C1 segment of cervical spinal cord (tissue), 14 donors: ENCODE data around the gene RHEBL1.

Experiments used
- DNase-seq, 14 donors: peaks; one replicate each; lab custom pipeline; 2025; lab: John Stamatoyannopoulos, UW

The RHEBL1 gene

GRCh38 chr12:49037111-49037946 lies 32.5 kb downstream of the RHEBL1 start:
- no peak for DNase-seq

DNA sequence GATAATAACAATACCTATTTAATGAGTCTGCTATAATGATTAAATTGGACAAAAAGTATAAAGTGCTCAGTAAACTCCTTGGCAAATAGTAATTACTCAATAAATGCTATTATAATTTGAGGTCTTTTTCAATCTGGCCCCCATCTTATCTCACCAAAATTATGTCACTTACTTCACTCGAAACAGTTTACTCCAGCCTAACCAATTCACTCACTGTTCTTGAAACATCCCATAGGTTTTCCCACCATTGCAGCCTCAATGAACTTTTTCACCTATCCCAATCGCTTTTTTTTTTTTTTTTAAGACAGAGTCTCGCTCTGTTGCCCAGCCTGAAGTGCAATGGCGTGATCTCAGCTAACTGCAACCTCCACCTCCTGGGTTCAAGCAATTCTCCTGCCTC lies 33.8 kb downstream of the RHEBL1 start:
- no peak for DNase-seq

DNA sequence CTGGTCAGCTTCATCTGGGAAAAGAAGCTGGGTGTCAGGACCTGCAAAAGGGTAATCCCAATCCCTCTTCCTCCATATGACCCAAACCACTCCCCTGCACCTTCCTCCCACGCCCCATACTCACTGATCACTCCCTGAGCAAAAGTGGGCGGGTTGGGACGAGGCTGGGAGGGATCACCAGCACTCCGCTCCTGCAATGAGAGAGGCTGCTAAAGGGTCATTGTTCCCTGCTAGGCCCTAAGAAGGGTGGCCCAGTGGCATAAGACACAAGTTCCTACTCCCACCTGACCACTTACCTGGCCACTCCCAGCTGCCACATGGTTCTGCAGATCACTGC lies 35.5 kb downstream of the RHEBL1 start:
- DNase-seq: no peak

GRCh38 chr12:49033611-49034285 lies 36.0 kb downstream of the RHEBL1 start:
- DNase-seq: peak in 2 of 14 donors; percentile 10 to 40

GRCh38 chr12:49032679-49033447 lies 36.9 kb downstream of the RHEBL1 start:
- DNase-seq: peak in 1 of 14 donors; percentile 12

DNA sequence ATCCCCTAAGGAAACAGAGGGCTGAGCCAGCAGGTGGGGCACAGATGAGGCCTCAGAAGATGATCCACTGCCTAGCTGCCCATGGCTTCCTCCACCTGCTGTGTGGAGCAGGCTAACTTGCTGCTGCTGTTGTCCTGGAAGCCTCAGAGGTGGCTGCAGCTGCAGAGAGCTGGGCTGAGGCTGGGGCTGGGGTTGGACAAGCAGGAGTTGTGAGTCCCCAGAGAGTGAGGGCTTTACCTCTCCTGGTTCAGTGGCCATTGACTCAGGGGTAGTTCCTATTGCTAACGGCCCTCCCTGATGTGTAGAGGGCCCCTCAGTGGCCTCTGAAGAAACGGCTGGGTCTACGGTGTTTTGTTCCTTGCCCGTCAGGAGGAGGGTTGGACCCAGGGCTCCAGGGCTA lies 37.5 kb downstream of the RHEBL1 start:
- peak in 1 of 14 donors; percentile 10 for DNase-seq

DNA sequence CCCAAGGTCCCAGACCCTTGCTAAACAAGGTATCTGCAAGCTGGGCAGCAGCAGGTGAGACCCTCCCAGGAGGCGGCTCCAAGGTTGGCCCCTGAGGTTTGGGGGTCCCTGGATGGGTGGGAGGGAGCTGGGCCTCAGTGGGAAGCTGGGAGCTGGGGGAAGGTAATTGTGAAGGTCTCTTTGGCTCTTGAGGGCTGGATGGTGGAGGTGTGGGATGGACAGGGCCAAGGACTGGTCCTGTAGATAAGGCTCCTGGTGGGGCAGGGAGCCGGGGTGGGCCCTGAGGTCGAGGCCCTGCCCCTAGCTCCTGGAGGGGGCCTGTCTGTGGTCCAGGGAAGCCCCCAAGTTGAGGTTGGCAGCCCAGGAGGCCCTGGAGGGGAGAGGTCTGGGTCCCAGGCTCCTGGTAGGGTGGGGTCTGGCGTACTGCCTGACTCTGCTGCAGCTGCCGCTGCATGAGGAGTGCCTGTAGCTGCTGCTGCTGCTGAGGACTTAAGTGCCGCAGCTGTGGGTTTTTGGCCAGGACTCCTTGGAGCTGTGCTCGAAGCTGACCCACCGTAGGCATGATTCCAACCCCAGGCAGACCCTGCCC lies 38.1 kb downstream of the RHEBL1 start:
- no peak for DNase-seq

- DNase-seq: no peak
Measured at GRCh38 chr12:49030714-49031572, 38.8 kb downstream of the RHEBL1 start.

- DNase-seq: no peak
Measured at GRCh38 chr12:49030119-49030518, 39.7 kb downstream of the RHEBL1 start.

DNA sequence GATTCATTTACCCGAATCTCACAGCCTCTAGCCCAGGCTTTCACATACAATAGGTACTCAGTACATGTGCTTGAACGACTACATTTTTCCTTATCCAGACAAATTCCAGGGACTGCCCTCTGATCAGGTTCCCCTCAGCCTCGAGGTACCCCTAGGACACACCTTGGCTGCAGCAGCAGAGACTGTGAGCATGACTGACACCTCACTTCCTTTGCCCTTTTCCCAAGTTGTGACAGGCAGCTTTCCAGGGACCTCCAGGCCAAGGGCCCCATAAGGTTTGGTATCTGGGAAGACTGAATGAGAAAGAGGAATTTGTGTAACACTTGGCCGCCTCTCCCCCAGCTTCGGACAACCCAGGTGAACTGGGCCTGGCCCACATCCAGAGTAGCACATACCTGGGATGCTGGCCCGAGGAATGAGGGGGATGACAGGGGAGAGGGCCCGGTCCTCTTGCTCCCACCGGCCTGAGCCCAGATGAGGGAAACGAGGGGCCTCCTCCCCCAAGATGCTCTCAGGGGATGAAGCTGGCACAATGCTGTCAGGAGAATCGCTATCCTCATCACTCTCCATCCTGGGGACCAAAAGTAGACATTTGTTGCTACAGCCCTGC lies 41.0 kb downstream of the RHEBL1 start:
- no peak for DNase-seq

- no peak for DNase-seq
Measured at GRCh38 chr12:49027846-49028555, 41.8 kb downstream of the RHEBL1 start.

DNA sequence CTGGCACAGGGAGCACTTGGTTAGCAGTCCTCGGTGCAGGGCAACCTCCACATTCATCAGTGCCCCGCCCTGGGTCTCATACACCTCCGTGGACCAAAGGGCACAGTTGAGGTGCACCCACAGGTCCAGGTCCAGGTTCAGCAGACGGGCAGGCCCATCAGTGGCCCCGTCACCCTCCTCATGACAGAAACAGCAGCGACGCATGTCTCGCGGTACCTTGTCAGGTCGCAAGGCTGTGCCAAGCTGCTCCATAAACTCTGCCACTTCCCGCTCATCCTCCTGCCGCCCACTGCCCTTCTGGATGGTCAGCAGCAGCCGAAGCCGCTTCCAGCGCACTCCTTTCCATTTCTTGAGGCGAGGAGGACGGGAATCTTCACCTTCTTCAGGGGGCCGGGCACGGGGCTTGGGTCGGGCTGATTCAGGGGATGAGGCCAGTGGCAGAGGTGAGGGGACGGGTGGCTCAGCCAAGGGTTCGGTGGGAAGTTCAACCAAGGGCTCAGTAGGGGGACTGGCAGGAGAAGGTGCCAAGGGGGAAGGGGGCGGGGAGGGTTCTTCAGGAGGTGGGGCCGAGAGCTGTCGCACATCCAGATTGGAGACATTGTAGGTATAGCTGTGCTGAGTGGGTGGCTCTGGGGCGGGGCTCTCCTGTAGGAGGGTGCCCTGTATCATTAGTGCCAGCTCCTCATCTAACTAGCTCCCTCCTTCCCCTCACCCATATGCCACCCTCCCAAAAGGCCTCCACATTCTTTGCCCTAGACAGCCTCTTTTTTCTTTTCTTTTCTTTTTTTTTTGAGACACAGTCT lies 42.9 kb downstream of the RHEBL1 start:
- DNase-seq: no peak

- DNase-seq: no peak
Measured at GRCh38 chr12:49026101-49026500, 43.7 kb downstream of the RHEBL1 start.

GRCh38 chr12:49025463-49025862 lies 44.3 kb downstream of the RHEBL1 start:
- DNase-seq: no peak

DNA sequence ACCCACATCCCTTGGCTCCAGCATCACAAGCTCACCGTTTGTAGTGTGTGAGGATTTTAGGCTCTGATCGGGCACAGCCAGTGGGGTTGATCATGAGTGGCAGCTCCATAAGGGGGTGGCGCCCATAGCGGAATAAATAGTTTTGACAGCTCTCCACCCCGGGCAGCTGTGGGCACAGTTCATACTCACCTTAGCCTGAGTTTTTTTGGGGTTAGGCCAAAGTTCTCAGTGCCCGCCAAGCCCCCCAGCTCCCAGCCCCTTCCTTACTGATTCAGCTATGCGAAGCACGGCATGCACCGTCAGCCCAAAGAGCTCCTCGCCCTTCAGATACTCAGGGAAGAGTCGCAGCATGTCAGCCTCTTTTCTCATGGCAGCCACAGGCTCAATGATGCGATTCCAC lies 45.2 kb downstream of the RHEBL1 start:
- no peak for DNase-seq

DNA sequence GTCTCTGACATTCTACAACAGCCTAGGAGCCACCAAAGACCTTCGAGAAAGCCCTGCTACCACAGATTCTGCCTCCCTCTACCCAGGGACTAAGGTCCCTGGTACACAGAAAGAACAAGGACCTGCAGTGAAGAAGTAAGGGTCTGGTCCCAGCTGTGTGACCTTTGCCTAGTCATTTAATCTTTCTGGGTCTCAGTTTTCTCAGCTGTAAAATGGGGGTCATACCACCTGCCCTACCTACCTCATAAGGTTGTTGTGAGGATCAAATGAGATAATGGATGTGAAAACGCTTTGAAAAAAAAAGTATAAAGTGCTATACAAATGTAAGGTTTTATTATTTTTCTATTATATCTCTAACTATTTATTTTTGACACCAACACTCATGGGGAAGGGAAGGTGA lies 46.0 kb downstream of the RHEBL1 start:
- DNase-seq: no peak

GRCh38 chr12:49022558-49023178 lies 47.1 kb downstream of the RHEBL1 start:
- DNase-seq: no peak

GRCh38 chr12:49021292-49021915 lies 48.4 kb downstream of the RHEBL1 start:
- no peak for DNase-seq
